NT2/D1 (cell line): ENCODE data around the gene PELI1.

ENCODE experiments used
- SUZ12 ChIP-seq: IDR thresholded peaks from 2 replicates; pipeline ENCODE4 v1.6.1; 2011; ENCODE audit not compliant: insufficient read length, insufficient read depth; ENCODE audit errors: extremely low read depth
- YY1 ChIP-seq: IDR thresholded peaks from 2 replicates; pipeline ENCODE4 v1.6.1; 2011; ENCODE audit not compliant: insufficient read length, insufficient read depth
- ZNF274 ChIP-seq: IDR thresholded peaks from 2 replicates; pipeline ENCODE4 v1.6.1; 2011; ENCODE audit warnings: mild to moderate bottlenecking, low read depth, low read length

DNA sequence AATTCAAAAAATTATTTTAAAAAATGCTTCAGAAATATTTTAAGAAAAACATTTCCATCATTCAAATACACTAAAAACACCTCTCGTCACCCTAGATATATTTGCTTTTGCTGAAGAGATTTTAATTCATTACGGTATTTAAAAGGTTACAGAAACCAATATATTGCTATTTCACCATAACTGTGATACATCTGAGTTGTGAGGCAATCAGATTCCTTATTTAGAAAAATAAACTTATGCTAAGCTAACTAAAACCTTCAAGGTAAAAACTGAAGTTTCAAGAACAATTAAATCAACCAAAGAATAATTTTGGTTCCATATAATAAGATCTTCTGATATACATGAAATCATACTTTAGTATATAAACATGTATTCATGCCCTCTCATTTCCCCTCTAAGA is 32.8 kb downstream of the PELI1 start:
- TF ChIP-seq ZNF274 (no peak), SUZ12 (no peak), YY1 (no peak)
